HFFc6 (cell line): ENCODE measurements around the gene UBE2L6. TPM values are rescaled to one million over a fixed set of nuclear protein-coding genes. Genes with fewer than 3 reads are reported as not detected.
A peak's percentile ranks its signal among the peaks of the same experiment; 100 is the strongest.

Experiments
- DNase-seq: peaks from one replicate; pipeline ENCODE4 v3.0.0-alpha.2; 2018
- H3K27ac Mint-ChIP-seq: 2 replicates; pipeline ENCODE4 v1.8.0; 2020; ENCODE audit warnings: mild to moderate bottlenecking, mixed read lengths
- H3K27me3 Mint-ChIP-seq: 2 replicates; pipeline ENCODE4 v1.8.0; 2021; ENCODE audit warnings: mild to moderate bottlenecking, moderate library complexity, mixed read lengths; ENCODE audit not compliant: insufficient read depth
- H3K36me3 Mint-ChIP-seq: 2 replicates; pipeline ENCODE4 v1.8.0; 2021; ENCODE audit warnings: low read depth, mixed read lengths
- H3K4me1 Mint-ChIP-seq: 2 replicates; pipeline ENCODE4 v1.8.0; 2020; ENCODE audit warnings: low read depth, mixed read lengths
- H3K4me3 Mint-ChIP-seq: 2 replicates; pipeline ENCODE4 v1.8.0; 2020; ENCODE audit warnings: mild to moderate bottlenecking, moderate library complexity, mixed read lengths
- H3K9me3 Mint-ChIP-seq: 2 replicates; pipeline ENCODE4 v1.8.0; 2020; ENCODE audit warnings: mild to moderate bottlenecking, mixed read lengths
- long read RNA-seq: library from polyadenylated mRNA; unstranded; transcript quantifications from one replicate; pipeline ENCODE4 v2.0.0, GENCODE V29; 2019
- total RNA-seq, 6 experiments: library from RNA; stranded (reverse); fragmentation: NEBNext Ultra II Directional; extraction: Animal tissue kit (Norgen Biotek cat#: 25700); gene quantifications; 2 replicates in 1 of 6; 3 replicates in 5 of 6; pipeline ENCODE4 v1.2.3, GENCODE V29; 2021
- TF ChIP-seq, protein P1 (sequence below): fragments of 200-600 bp; sonication (generic); IDR thresholded peaks from 2 replicates; pipeline ENCODE4 v1.5.0; 2021; ENCODE audit warnings: antibody characterized with exemption, mild to moderate bottlenecking

Gene UBE2L6
- 10 to 100 TPM; 34.1 to 46.5 (median 43.3) TPM for total RNA-seq
- long read RNA-seq, transcript UBE2L6-201 (4 exons, 1,354 nt), result major isoform, 53 of 61 reads
- long read RNA-seq, partial matches to known transcripts, result 0 of 61 reads
- long read RNA-seq, other reads (novel, unspliced or antisense), result 2 of 61 reads

DNA sequence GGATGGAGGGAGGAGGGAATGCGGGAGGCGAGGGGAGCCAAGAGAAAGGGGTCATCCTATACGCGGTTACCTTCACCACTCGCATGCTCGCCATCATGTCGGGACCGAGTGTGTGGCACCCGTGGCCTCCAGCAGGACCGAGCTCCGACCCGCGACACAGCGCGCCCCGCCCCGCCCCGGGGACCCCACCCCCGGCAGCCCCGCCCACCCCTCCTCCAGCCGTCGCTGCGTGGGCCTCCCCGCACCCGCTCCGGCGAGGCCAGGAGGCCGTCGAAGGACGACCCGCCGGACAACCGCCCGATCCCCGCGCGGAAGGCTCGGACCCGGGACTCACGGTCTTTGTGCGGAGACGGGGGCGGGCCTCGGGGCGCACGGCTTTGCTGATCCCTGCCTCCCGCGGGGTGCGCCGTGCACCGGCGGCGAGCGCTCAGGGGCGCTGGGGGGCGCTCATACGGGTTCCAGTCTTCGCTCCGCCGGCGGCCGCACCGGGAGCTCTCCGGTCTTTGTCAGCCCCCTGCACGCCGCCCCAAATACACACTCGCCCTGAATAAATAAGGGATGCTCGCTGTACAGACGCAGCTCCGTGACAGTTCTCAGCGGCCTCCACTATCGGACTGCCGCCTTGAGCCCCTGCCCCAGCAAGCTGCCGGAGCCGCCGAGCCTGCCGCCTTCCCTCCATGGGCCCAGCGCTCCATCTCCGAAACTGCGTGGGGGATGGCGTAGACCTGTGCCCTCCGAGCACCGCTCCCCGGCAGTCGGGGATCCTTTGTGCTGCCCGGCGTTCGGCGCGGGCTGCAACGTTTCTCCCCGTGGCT lies at the start of gene UBE2L6:
TSS of gene UBE2L6 (minus strand) at position 158 of the 815 bp plus-strand sequence. CDS start at position 97, 61 bp downstream.
- Mint-ChIP-seq H3K4me3 (peak within 1 kb of the TSS; percentile 98), H3K9me3 (no peaks in the 10 kb centered on the region), H3K27ac (peak within 1 kb of the TSS; percentile 87), H3K36me3 (no peaks in the 10 kb centered on the region), H3K4me1 (peaks cover 34% of the 10 kb centered on the region), H3K27me3 (peaks cover 1% of the 10 kb centered on the region; the same call in 1 of the 2 replicates)
- peak; percentile 5 for DNase-seq
- TF ChIP-seq, protein P1, sequence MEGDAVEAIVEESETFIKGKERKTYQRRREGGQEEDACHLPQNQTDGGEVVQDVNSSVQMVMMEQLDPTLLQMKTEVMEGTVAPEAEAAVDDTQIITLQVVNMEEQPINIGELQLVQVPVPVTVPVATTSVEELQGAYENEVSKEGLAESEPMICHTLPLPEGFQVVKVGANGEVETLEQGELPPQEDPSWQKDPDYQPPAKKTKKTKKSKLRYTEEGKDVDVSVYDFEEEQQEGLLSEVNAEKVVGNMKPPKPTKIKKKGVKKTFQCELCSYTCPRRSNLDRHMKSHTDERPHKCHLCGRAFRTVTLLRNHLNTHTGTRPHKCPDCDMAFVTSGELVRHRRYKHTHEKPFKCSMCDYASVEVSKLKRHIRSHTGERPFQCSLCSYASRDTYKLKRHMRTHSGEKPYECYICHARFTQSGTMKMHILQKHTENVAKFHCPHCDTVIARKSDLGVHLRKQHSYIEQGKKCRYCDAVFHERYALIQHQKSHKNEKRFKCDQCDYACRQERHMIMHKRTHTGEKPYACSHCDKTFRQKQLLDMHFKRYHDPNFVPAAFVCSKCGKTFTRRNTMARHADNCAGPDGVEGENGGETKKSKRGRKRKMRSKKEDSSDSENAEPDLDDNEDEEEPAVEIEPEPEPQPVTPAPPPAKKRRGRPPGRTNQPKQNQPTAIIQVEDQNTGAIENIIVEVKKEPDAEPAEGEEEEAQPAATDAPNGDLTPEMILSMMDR, result no peak; the same call in 1 of the 2 replicates

DNA sequence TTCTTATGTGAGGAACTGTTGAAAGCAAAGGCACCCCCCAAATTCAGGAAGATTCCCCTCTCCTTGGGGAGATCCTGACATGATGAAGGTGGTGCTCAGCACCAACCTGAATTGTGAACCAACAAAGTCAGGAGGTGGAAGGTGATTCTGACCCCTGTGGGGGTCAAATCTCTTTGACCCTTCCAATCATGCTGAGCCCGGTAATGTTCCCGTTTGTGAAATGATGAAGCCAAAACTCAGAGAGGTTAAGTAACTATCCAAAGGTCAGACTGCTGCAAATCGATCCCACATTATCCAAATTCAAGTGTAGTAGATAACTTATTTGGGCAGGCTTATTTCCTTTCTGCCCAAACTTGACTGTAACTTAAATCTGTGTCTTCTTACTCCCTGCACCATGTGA lies 49.1 kb upstream of the UBE2L6 start:
- H3K4me1 Mint-ChIP-seq, result no peaks in the 10 kb centered on the region
- H3K4me3 Mint-ChIP-seq, result no peak overlapping the region

DNA sequence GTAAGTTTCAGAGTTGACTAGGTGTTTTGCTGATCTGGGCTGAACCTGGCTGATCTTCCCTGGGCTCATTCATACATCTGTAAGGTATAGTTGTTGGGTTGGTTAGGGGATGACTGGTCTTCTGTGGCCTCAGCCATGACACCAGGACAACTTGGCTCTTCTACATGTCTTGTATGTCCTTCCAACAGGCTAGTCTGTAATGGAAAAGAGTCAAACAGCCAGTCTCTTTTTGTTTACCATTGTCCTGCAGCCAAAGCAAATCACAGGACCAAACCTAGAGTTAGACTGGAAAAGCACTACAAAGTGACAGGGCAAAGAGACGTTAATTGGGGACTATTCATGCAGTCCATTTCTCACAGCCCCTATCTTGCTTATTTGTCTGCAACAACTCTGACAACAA lies 47.8 kb upstream of the UBE2L6 start:
- H3K4me1 Mint-ChIP-seq, result no peaks in the 10 kb centered on the region
- H3K36me3 Mint-ChIP-seq, result no peaks in the 10 kb centered on the region
- H3K4me3 Mint-ChIP-seq, result no peak overlapping the region
- no peak for DNase-seq
- H3K27ac Mint-ChIP-seq, result no peak overlapping the region
- H3K9me3 Mint-ChIP-seq, result peaks cover 5% of the 10 kb centered on the region; the same call in 1 of the 2 replicates
- peaks cover 21% of the 10 kb centered on the region for H3K27me3 Mint-ChIP-seq
- TF ChIP-seq, protein P1, result no peak

More for the DNA sequence above, 49.1 kb upstream of the UBE2L6 start:
- Mint-ChIP-seq H3K9me3 (peaks cover 5% of the 10 kb centered on the region; the same call in 1 of the 2 replicates), H3K27me3 (peaks cover 21% of the 10 kb centered on the region), H3K27ac (no peak overlapping the region), H3K36me3 (no peaks in the 10 kb centered on the region)
- TF ChIP-seq, protein P1, result no peak
- no peak for DNase-seq

- Mint-ChIP-seq H3K27ac (no peak overlapping the region), H3K4me3 (no peak overlapping the region), H3K36me3 (no peaks in the 10 kb centered on the region), H3K9me3 (peaks cover 3% of the 10 kb centered on the region; the same call in 1 of the 2 replicates), H3K27me3 (peaks cover 25% of the 10 kb centered on the region), H3K4me1 (no peaks in the 10 kb centered on the region)
- TF ChIP-seq, protein P1, result no peak
- DNase-seq, result no peak
Observed at GRCh38 chr11:57614234-57614772, 46.8 kb upstream of the UBE2L6 start.

DNA sequence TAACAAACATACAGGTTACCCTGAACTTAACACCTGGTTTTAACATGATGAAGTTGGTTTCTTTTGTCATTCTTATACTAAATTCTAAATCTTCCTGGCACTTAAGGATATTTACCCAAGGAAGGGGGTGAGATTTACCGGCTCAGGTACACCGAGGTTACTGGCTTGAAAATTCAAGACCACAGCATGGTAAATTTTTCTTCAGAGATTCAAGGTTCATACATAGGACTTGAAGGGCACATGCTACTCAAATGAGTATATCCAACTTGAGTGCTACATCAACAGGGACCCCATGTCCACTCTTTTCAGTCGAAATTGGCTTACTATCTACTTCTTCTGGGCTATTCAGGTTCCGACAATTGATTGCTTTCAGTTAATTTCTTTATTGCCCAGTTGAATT lies 42.7 kb upstream of the UBE2L6 start:
- Mint-ChIP-seq H3K27me3 (peaks cover 19% of the 10 kb centered on the region), H3K27ac (no peak overlapping the region), H3K9me3 (no peaks in the 10 kb centered on the region), H3K4me3 (no peak overlapping the region), H3K4me1 (no peaks in the 10 kb centered on the region), H3K36me3 (no peaks in the 10 kb centered on the region)
- TF ChIP-seq, protein P1, result no peak
- no peak for DNase-seq
